ENCODE results near the gene ADAM10. TPM values are rescaled to one million over a fixed set of nuclear protein-coding genes. Genes with fewer than 3 reads are reported as not detected.

Gene ADAM10
- total and polyA plus RNA-seq, 2 of the 8 experiments (the other 6 are each of a cell fraction or from before 2014, with no cell fraction given) = 46.5 to 163 TPM

GRCh38 chr15:58770519-58770856 is 21.0 kb upstream of the ADAM10 start:
- Histone ChIP-seq H3K23ac (ENCODE audit: insufficient read length) (no peak overlapping the region), H3K27me3 (replicated peaks in 1 of 4; ENCODE audit: control insufficient read depth in 3 of 4, extremely low read depth in 1 of 4, insufficient read depth in 3 of 4, low read length in 3 of 4) (no peaks in the 10 kb centered on the region), H3K18ac (ENCODE audit: extremely low read depth, low read length) (peak overlapping the region; percentile 52), H2AFZ (ENCODE audit: low read length) (peak overlapping the region; percentile 87), H3K14ac (ENCODE audit: insufficient read length) (no peak overlapping the region), H3K27ac (ENCODE audit: low read depth, low read length) (no peak overlapping the region), H4K5ac (ENCODE audit: insufficient read length, low read depth, low read length) (peak overlapping the region; percentile 65), H3K9me3 (ENCODE audit: insufficient read depth in 2 of 2, low read depth in 1 of 2, low read length in 1 of 2) (no peaks in the 10 kb centered on the region), H3K9ac (replicated peaks in 1 of 4; ENCODE audit: extremely low read depth in 1 of 4, low read depth in 3 of 4, low read length in 3 of 4) (peak overlapping the region in 3 of 4 experiments; percentile 3 to 49 (median 30); a peak in 2 of 7 replicates), H2BK15ac (ENCODE audit: low read length) (0 out of 2 replicates have a peak overlapping the region, but pooled peaks have one; percentile 46), H3K56ac (replicated peaks; ENCODE audit: insufficient read length, low read depth, low read length) (peak overlapping the region; percentile 75), H2BK12ac (ENCODE audit: low read depth, low read length) (peak overlapping the region; percentile 31; the same call in 1 of the 2 replicates), H3K79me2 (ENCODE audit: control insufficient read depth in 1 of 2, insufficient read depth in 2 of 2, low read length in 2 of 2) (peaks cover 0 to 32% of the 10 kb centered on the region in 2 experiments; a peak in 2 of 4 replicates), H3K4ac (replicated peaks; ENCODE audit: insufficient read length, low read depth, low read length) (peak overlapping the region; percentile 9), H2AK5ac (ENCODE audit: low read depth, low read length) (no peak overlapping the region), H3K79me1 (ENCODE audit: low read depth, low read length) (peaks cover 3% of the 10 kb centered on the region; the same call in 1 of the 2 replicates), H4K20me1 (replicated peaks in 1 of 2; ENCODE audit: control insufficient read depth in 1 of 2, insufficient read depth in 2 of 2, low read length in 2 of 2) (peaks cover 0 to 1% of the 10 kb centered on the region in 2 experiments), H2BK20ac (ENCODE audit: low read length) (no peak overlapping the region), H4K91ac (replicated peaks; ENCODE audit: insufficient read length, low read length) (peak overlapping the region; percentile 34), H3K23me2 (ENCODE audit: low read depth, low read length) (peaks cover 8% of the 10 kb centered on the region; the same call in 1 of the 2 replicates), H2BK120ac (replicated peaks; ENCODE audit: low read depth, low read length) (peak overlapping the region; percentile 25), H3K4me1 (replicated peaks in 1 of 4; ENCODE audit: control insufficient read depth in 3 of 4, insufficient read depth in 4 of 4, low read length in 3 of 4) (peaks cover 0 to 2% (median 0%) of the 10 kb centered on the region in 4 experiments; a peak in 2 of 7 replicates), H3K4me3 (ENCODE audit: extremely low read depth in 1 of 4, insufficient read depth in 2 of 4, low read depth in 3 of 4, low read length in 4 of 4) (peak overlapping the region; percentile 82 to 90 (median 87); a peak in 7 of 8 replicates), H3K4me2 (ENCODE audit: insufficient read depth in 1 of 2, low read depth in 2 of 2, low read length in 2 of 2) (peak overlapping the region; percentile 78 to 98), H4K8ac (ENCODE audit: extremely low read depth, insufficient read depth, low read length) (no peak overlapping the region), H3K36me3 (ENCODE audit: control insufficient read depth in 2 of 4, insufficient read depth in 4 of 4, low read length in 3 of 4) (no peaks in the 10 kb centered on the region), H2BK5ac (ENCODE audit: low read depth, low read length) (peak overlapping the region; percentile 80; the same call in 1 of the 2 replicates)
- no peak for DNase-seq (ENCODE audit: low read depth in 1 of 2, low spot score in 2 of 2)
- no peak for TF ChIP-seq NRF1 (IDR thresholded peaks at IDR 0.05; ENCODE audit: low read depth, low read length)
- TF ChIP-seq POLR2A (IDR thresholded peaks at IDR 0.05; ENCODE audit: control extremely low read depth in 1 of 2, low read depth in 2 of 2, low read length in 2 of 2) = peak in 1 of 2 experiments; percentile 11; a peak in 1 of 3 replicates
- ChIA-PET POLR2A (ENCODE audit: partially characterized antibody) (interaction anchor here (0.8 to 2.9 kb wide), 9 partner anchors 9 to 161 kb away, joined by 3 to 25 read pairs (median 6); partner anchors contain the start of gene ADAM10), CTCF (ENCODE audit: partially characterized antibody) (interaction anchor here (0.6 to 2.3 kb wide), 21 partner anchors 9 to 542 kb away, joined by 3 to 9 read pairs (median 4); partner anchors contain the start of gene ADAM10)
- WGBS, 2 experiments (ENCODE audit: extremely low coverage in 1 of 2, insufficient coverage in 1 of 2, insufficient read length in 1 of 2, insufficient replicate concordance in 2 of 2, low coverage in 1 of 2, low lambda C conversion rate in 2 of 2, missing lambda C conversion rate in 1 of 2) = 21% methylated on average over 9 of the region's 9 CpGs; no CpG with 5 or more reads in 1 of the 2 experiments
- no peak for FAIRE-seq

Measured in H1 (cell line).